ENCODE measurements around the gene TTC16. TPM values are rescaled to one million over a fixed set of nuclear protein-coding genes. Genes with fewer than 3 reads are reported as not detected.

TTC16 gene
- total and polyA plus RNA-seq, 2 of the 8 experiments (the other 6 are each of a cell fraction or from before 2014, with no cell fraction given), result 0.03 TPM; not detected in 1

- TF ChIP-seq, protein P1, sequence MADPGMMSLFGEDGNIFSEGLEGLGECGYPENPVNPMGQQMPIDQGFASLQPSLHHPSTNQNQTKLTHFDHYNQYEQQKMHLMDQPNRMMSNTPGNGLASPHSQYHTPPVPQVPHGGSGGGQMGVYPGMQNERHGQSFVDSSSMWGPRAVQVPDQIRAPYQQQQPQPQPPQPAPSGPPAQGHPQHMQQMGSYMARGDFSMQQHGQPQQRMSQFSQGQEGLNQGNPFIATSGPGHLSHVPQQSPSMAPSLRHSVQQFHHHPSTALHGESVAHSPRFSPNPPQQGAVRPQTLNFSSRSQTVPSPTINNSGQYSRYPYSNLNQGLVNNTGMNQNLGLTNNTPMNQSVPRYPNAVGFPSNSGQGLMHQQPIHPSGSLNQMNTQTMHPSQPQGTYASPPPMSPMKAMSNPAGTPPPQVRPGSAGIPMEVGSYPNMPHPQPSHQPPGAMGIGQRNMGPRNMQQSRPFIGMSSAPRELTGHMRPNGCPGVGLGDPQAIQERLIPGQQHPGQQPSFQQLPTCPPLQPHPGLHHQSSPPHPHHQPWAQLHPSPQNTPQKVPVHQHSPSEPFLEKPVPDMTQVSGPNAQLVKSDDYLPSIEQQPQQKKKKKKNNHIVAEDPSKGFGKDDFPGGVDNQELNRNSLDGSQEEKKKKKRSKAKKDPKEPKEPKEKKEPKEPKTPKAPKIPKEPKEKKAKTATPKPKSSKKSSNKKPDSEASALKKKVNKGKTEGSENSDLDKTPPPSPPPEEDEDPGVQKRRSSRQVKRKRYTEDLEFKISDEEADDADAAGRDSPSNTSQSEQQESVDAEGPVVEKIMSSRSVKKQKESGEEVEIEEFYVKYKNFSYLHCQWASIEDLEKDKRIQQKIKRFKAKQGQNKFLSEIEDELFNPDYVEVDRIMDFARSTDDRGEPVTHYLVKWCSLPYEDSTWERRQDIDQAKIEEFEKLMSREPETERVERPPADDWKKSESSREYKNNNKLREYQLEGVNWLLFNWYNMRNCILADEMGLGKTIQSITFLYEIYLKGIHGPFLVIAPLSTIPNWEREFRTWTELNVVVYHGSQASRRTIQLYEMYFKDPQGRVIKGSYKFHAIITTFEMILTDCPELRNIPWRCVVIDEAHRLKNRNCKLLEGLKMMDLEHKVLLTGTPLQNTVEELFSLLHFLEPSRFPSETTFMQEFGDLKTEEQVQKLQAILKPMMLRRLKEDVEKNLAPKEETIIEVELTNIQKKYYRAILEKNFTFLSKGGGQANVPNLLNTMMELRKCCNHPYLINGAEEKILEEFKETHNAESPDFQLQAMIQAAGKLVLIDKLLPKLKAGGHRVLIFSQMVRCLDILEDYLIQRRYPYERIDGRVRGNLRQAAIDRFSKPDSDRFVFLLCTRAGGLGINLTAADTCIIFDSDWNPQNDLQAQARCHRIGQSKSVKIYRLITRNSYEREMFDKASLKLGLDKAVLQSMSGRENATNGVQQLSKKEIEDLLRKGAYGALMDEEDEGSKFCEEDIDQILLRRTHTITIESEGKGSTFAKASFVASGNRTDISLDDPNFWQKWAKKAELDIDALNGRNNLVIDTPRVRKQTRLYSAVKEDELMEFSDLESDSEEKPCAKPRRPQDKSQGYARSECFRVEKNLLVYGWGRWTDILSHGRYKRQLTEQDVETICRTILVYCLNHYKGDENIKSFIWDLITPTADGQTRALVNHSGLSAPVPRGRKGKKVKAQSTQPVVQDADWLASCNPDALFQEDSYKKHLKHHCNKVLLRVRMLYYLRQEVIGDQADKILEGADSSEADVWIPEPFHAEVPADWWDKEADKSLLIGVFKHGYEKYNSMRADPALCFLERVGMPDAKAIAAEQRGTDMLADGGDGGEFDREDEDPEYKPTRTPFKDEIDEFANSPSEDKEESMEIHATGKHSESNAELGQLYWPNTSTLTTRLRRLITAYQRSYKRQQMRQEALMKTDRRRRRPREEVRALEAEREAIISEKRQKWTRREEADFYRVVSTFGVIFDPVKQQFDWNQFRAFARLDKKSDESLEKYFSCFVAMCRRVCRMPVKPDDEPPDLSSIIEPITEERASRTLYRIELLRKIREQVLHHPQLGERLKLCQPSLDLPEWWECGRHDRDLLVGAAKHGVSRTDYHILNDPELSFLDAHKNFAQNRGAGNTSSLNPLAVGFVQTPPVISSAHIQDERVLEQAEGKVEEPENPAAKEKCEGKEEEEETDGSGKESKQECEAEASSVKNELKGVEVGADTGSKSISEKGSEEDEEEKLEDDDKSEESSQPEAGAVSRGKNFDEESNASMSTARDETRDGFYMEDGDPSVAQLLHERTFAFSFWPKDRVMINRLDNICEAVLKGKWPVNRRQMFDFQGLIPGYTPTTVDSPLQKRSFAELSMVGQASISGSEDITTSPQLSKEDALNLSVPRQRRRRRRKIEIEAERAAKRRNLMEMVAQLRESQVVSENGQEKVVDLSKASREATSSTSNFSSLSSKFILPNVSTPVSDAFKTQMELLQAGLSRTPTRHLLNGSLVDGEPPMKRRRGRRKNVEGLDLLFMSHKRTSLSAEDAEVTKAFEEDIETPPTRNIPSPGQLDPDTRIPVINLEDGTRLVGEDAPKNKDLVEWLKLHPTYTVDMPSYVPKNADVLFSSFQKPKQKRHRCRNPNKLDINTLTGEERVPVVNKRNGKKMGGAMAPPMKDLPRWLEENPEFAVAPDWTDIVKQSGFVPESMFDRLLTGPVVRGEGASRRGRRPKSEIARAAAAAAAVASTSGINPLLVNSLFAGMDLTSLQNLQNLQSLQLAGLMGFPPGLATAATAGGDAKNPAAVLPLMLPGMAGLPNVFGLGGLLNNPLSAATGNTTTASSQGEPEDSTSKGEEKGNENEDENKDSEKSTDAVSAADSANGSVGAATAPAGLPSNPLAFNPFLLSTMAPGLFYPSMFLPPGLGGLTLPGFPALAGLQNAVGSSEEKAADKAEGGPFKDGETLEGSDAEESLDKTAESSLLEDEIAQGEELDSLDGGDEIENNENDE (IDR thresholded peaks at IDR 0.05; ENCODE audit: insufficient replicate concordance, low read length), result no peak
- TF ChIP-seq SP2 (IDR thresholded peaks at IDR 0.05; ENCODE audit: low read length) (no peak), TBP (IDR thresholded peaks at IDR 0.05; ENCODE audit: low read depth, low read length) (no peak), CTCF (IDR thresholded peaks at IDR 0.05; ENCODE audit: control extremely low read depth in 1 of 3, insufficient read depth in 1 of 3, low read depth in 1 of 3, low read length in 3 of 3) (no peak)
Observed at GRCh38 chr9:127680226-127680625, 35.7 kb upstream of the TTC16 start (continued).
